T-cell (primary cell): ENCODE data around the gene TSPO. TPM values are rescaled to one million over a fixed set of nuclear protein-coding genes. Genes with fewer than 3 reads are reported as not detected.

Experiments used
- ATAC-seq, 4 experiments: fragments of 200-7000 bp in 3 of 4; fragments of 150-1000 bp in 1 of 4; cut with Tn5 transposase; replicated peaks in 1 of 4; 1 replicate in 3 of 4; 2 replicates in 1 of 4; pipeline ENCODE4 v1.10.0; 2021; ENCODE audit warnings: moderate library complexity in 3 of 4, mild to moderate bottlenecking in 2 of 4, moderate number of reproducible peaks in 1 of 4
- CTCF ChIA-PET, 2 donors: fragments of 300-600 bp; sonication (Branson Sonifier 250); formaldehyde crosslinking; loops; one replicate each; lab custom pipeline; 2022; ENCODE audit warnings: antibody characterized with exemption in 2 of 2; lab: Charles Lee
- POLR2A ChIA-PET, 2 donors: fragments of 300-600 bp; sonication (Branson Sonifier 250); formaldehyde crosslinking; loops; one replicate each; lab custom pipeline; 2022; ENCODE audit warnings: antibody characterized with exemption in 2 of 2; lab: Charles Lee
- DNase-seq, 35 experiments: peaks; one replicate each; pipeline versions ENCODE4 v3.0.0 to v3.0.0-alpha.2; 2013 to 2023
- H3K27ac ChIP-seq: one replicate; pipeline ENCODE4 v1.5.1; 2013; ENCODE audit warnings: low read length
- H3K27me3 ChIP-seq, 2 experiments: replicated peaks in 1 of 2; 1 replicate in 1 of 2; 2 replicates in 1 of 2; pipeline versions ENCODE4 v1.6.1 to v1.7.0; 2013; ENCODE audit warnings: low read length in 1 of 2, mixed read lengths in 1 of 2; ENCODE audit not compliant: control insufficient read depth in 2 of 2, insufficient read depth in 2 of 2; ENCODE audit errors: extremely low read depth in 1 of 2
- H3K36me3 ChIP-seq, 2 donors: 1 replicate in 1 of 2; 2 replicates in 1 of 2; pipeline versions ENCODE4 v1.6.1 to v1.7.0; 2013; ENCODE audit warnings: low read length in 1 of 2; ENCODE audit not compliant: control insufficient read depth in 2 of 2, insufficient read depth in 1 of 2; ENCODE audit errors: extremely low read depth in 1 of 2
- H3K4me1 ChIP-seq, 2 experiments: 1 replicate in 1 of 2; 2 replicates in 1 of 2; pipeline versions ENCODE4 v1.6.1 to v1.7.0; 2013; ENCODE audit warnings: low read length in 2 of 2, mixed read lengths in 1 of 2; ENCODE audit not compliant: insufficient read depth in 2 of 2, control insufficient read depth in 1 of 2; ENCODE audit errors: extremely low read depth in 1 of 2
- H3K4me3 ChIP-seq, 2 donors: 1 replicate in 1 of 2; 2 replicates in 1 of 2; pipeline versions ENCODE4 v1.5.1 to v1.7.0; 2013; ENCODE audit warnings: mild to moderate bottlenecking in 2 of 2, low read length in 1 of 2, moderate library complexity in 1 of 2; ENCODE audit not compliant: control insufficient read depth in 1 of 2; ENCODE audit errors: extremely low read depth in 1 of 2
- H3K9me3 ChIP-seq: 2 replicates; pipeline ENCODE4 v1.7.0; 2013
- H3K27ac Mint-ChIP-seq, 2 donors: one replicate each; pipeline ENCODE4 v1.8.0; 2020 to 2021; ENCODE audit warnings: mild to moderate bottlenecking in 2 of 2, mixed read lengths in 2 of 2
- H3K27me3 Mint-ChIP-seq, 2 donors: one replicate each; pipeline ENCODE4 v1.8.0; 2021 to 2022; ENCODE audit warnings: mixed read lengths in 2 of 2
- H3K36me3 Mint-ChIP-seq: one replicate; pipeline ENCODE4 v1.8.0; 2021; ENCODE audit warnings: mixed read lengths
- H3K4me1 Mint-ChIP-seq, 3 donors: one replicate each; pipeline ENCODE4 v1.8.0; 2020 to 2022; ENCODE audit warnings: mixed read lengths in 3 of 3, mild to moderate bottlenecking in 1 of 3
- H3K4me3 Mint-ChIP-seq, 3 donors: one replicate each; pipeline ENCODE4 v1.8.0; 2020 to 2022; ENCODE audit warnings: mild to moderate bottlenecking in 3 of 3, mixed read lengths in 3 of 3, moderate library complexity in 3 of 3
- H3K9me3 Mint-ChIP-seq, 3 donors: one replicate each; pipeline ENCODE4 v1.8.0; 2020 to 2022; ENCODE audit warnings: mixed read lengths in 3 of 3
- WGBS: methylation state at CpG from one replicate; pipeline ENCODE4 v1.1.5; 2013; ENCODE audit warnings: missing lambda C conversion rate; ENCODE audit not compliant: insufficient coverage; 5-methylcytosine and 5-hydroxymethylcytosine counted together
- total RNA-seq, 35 experiments: library from RNA in 6 of 35; stranded (reverse) in 6 of 35; fragments of 120-200 nt in 1 of 35; gene quantifications; one replicate each; pipeline versions ENCODE4 v1.2.1 to v1.2.4 and lab custom pipeline; 2013 to 2026

The TSPO gene
- total RNA-seq, 5 donors from 2014 or later (not counting 1 experiment from before 2014, with no cell fraction given): 50.2 to 128 (median 101) TPM

DNA sequence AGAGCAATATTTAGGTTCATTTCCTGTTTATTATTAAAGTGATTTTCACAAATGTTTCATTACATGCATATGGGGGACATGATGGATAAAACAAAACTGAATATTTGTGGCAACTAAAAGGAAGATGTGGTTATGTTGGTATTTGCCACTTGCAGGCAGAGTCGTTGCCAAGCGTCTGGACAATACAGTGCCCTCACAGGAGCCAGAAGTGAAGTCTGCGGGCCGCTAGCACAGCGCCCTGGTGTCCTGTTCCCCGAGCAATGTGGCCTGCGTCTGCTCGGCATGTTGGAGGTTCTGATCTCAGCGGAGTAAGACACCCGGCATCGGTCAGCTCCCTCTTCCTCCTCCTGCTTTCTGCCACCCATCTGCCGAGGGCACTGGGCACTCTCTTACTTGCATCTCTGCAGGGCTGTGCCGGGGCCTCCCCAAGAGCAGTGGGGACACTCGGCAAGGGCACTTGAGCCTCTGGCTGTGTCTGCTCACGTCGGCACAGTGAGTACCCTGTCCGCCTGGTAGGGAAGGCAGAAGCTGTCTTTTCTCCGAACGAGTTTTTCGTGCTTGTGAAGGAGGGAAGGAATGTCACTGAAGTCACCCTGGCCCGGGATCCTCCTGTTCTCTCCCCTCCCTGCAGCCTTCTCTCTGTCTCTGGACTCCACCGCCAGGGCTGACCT, 46.0 kb downstream of the TSPO start:
- ATAC-seq (no peak), DNase-seq (no peak)
- H3K9me3 Mint-ChIP-seq: no peaks in the 10 kb centered on the region
- H3K36me3 Mint-ChIP-seq: no peaks in the 10 kb centered on the region
- no peak overlapping the region for H3K4me3 Mint-ChIP-seq
- H3K27me3 ChIP-seq: peaks cover 0 to 28% of the 10 kb centered on the region in 2 experiments
- H3K36me3 ChIP-seq: no peaks in the 10 kb centered on the region
- H3K4me1 ChIP-seq: no peaks in the 10 kb centered on the region
- H3K9me3 ChIP-seq: no peaks in the 10 kb centered on the region
- no peak overlapping the region for H3K4me3 ChIP-seq
- H3K4me1 Mint-ChIP-seq: no peaks in the 10 kb centered on the region
- ChIA-PET POLR2A (no interaction called here), CTCF (no interaction called here)
- peaks cover 0 to 8% of the 10 kb centered on the region in 2 donors for H3K27me3 Mint-ChIP-seq
- no peak overlapping the region for H3K27ac Mint-ChIP-seq
- H3K27ac ChIP-seq: no peak overlapping the region
- WGBS: 59% methylated on average over 13 of the region's 22 CpGs

DNA sequence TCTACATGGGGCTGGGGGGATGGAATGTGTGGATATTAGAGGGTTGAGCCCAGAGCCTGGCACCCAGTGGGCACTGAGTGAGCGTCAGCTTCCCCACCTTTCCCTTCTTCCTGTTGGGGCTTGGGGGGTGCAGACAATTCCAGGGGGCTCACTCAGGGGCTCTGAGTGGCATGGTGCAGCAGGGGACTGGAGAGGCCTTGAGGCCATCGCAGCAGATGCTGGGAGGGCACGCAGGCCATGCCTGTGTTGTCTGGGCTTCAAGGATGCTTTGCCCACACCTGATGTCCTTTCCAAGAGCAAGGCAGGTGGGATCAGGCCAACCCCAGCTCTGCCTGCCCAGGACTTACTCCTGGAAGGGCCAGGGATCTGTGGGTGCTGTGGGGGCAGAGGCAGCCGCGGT, 46.8 kb downstream of the TSPO start:
- H3K36me3 Mint-ChIP-seq: no peaks in the 10 kb centered on the region
- CTCF ChIA-PET: no interaction called here
- Histone ChIP-seq H3K27ac (no peak overlapping the region), H3K36me3 (no peaks in the 10 kb centered on the region), H3K9me3 (no peaks in the 10 kb centered on the region), H3K4me3 (no peak overlapping the region), H3K27me3 (peaks cover 0 to 28% of the 10 kb centered on the region in 2 experiments), H3K4me1 (no peaks in the 10 kb centered on the region)
- DNase-seq (no peak), ATAC-seq (no peak)
- 85% methylated on average over 2 of the region's 5 CpGs for WGBS
- H3K27me3 Mint-ChIP-seq: peaks cover 0 to 8% of the 10 kb centered on the region in 2 donors
- H3K4me3 Mint-ChIP-seq: no peak overlapping the region
- POLR2A ChIA-PET: no interaction called here
- no peaks in the 10 kb centered on the region for H3K9me3 Mint-ChIP-seq
- no peaks in the 10 kb centered on the region for H3K4me1 Mint-ChIP-seq
- no peak overlapping the region for H3K27ac Mint-ChIP-seq

DNA sequence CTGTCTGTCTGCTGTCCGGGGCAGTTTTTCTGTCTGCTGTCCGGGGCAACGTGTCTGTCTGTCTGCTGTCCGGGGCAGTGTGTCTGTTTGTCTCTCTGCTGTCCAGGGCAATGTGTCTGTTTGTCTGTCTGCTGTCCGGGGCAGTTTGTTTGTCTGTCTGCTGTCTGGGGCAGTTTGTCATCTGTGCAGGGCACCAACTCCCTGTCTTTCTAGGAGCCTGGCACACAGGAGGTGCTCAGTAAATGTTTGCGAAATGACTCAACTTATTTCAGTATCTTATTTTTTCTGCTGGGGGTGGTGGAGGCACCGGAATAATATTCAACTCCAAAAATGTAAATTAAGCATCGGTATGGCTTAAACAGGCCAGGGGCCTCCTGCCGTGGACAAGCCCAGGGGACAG, 47.6 kb downstream of the TSPO start:
- POLR2A ChIA-PET: no interaction called here
- Mint-ChIP-seq H3K27me3 (peaks cover 0 to 8% of the 10 kb centered on the region in 2 donors), H3K36me3 (no peaks in the 10 kb centered on the region), H3K27ac (no peak overlapping the region), H3K4me3 (no peak overlapping the region), H3K4me1 (no peaks in the 10 kb centered on the region), H3K9me3 (no peaks in the 10 kb centered on the region)
- CTCF ChIA-PET: no interaction called here
- no peak for DNase-seq
- WGBS: 79% methylated on average over 8 of the region's 9 CpGs
- Histone ChIP-seq H3K9me3 (no peaks in the 10 kb centered on the region), H3K27ac (no peak overlapping the region), H3K4me1 (no peaks in the 10 kb centered on the region), H3K27me3 (peaks cover 0 to 28% of the 10 kb centered on the region in 2 experiments), H3K4me3 (no peak overlapping the region), H3K36me3 (no peaks in the 10 kb centered on the region)
- ATAC-seq: no peak

DNA sequence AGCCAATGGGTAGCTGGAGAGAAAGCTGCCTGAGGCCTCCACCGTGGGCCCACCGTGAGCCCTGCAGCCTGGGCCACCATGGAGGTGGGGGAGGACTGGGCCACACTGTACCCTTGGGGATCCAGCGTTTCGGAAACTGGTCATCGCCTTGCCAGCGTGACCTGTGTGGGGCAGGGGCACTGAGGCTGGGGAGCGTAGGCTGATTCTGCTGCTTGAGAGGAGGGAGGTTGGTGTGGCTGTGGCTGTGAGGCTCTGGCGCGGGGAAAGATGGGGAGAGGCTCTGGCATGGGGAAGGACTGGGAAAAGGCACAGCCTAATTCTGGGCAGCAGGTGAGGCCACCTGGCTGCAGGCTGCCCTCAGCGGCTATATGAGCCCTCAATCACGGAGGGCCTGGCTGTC, 48.2 kb downstream of the TSPO start:
- H3K4me3 Mint-ChIP-seq: no peak overlapping the region
- CTCF ChIA-PET: no interaction called here
- Histone ChIP-seq H3K4me1 (no peaks in the 10 kb centered on the region), H3K9me3 (no peaks in the 10 kb centered on the region), H3K4me3 (no peak overlapping the region), H3K27ac (no peak overlapping the region), H3K27me3 (peaks cover 0 to 28% of the 10 kb centered on the region in 2 experiments), H3K36me3 (no peaks in the 10 kb centered on the region)
- no peak for DNase-seq
- no peaks in the 10 kb centered on the region for H3K9me3 Mint-ChIP-seq
- 83% methylated on average over 9 of the region's 11 CpGs for WGBS
- no peak overlapping the region for H3K27ac Mint-ChIP-seq
- POLR2A ChIA-PET: no interaction called here
- H3K4me1 Mint-ChIP-seq: no peaks in the 10 kb centered on the region
- peaks cover 0 to 8% of the 10 kb centered on the region in 2 donors for H3K27me3 Mint-ChIP-seq
- H3K36me3 Mint-ChIP-seq: no peaks in the 10 kb centered on the region
- ATAC-seq: no peak

DNA sequence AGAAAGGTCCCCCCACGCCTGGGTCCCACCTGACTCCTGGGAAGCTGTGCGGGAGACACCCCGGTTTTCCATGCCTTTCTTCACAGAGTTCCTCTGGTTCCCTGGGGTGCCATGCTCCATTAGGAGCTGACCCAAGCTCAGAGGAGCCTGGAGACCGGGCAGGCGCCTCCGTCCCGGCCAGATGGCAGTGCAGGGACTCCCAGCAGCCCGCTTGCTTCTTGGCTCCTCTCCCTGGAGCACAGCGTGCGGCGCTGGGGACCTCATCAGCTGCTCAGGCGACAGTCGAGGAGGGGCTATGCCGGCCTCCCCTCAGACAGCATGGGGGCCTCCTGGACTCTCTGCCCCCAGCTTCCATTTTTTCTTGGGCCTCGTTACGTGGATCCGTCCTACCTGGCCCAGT, 48.7 kb downstream of the TSPO start:
- CTCF ChIA-PET: no interaction called here
- peaks cover 0 to under 1% (median under 1%) of the 10 kb centered on the region in 3 donors for H3K4me1 Mint-ChIP-seq
- H3K36me3 Mint-ChIP-seq: no peaks in the 10 kb centered on the region
- H3K27me3 Mint-ChIP-seq: peaks cover 0 to 8% of the 10 kb centered on the region in 2 donors
- H3K27ac Mint-ChIP-seq: no peak overlapping the region
- H3K4me3 Mint-ChIP-seq: no peak overlapping the region
- peaks cover 0 to 28% of the 10 kb centered on the region in 2 experiments for H3K27me3 ChIP-seq
- H3K36me3 ChIP-seq: no peaks in the 10 kb centered on the region
- H3K9me3 Mint-ChIP-seq: no peaks in the 10 kb centered on the region
- H3K4me1 ChIP-seq: peaks cover 0 to 2% of the 10 kb centered on the region in 2 experiments
- H3K4me3 ChIP-seq: no peak overlapping the region
- 84% methylated on average over 17 of the region's 17 CpGs for WGBS
- no peak overlapping the region for H3K27ac ChIP-seq
- no peak for DNase-seq
- H3K9me3 ChIP-seq: no peaks in the 10 kb centered on the region
- ATAC-seq: no peak
- POLR2A ChIA-PET: no interaction called here

DNA sequence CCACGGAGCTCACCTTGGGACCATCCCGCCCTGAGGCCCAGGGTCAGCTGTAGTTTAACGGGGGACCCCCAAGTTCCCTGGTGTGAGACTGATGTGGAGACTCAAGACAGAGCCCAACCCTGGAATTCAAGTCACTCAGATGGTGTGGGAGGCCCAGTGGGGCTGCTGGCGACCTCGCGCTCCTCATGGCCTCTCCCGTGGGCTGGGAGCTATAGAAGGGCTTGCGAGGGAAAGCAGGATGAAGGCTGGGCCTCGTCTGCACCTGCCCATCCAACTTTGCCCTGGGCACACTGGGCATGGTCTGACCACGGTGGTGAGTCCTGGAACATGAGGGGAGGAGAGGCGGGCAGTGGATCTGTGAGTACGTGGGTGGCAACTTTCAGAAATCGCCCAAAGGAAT, 49.2 kb downstream of the TSPO start:
- WGBS: 75% methylated on average over 13 of the region's 13 CpGs
- Histone ChIP-seq H3K36me3 (no peaks in the 10 kb centered on the region), H3K9me3 (no peaks in the 10 kb centered on the region), H3K27me3 (peaks cover 0 to 24% of the 10 kb centered on the region in 2 experiments), H3K4me1 (peaks cover 0 to 7% of the 10 kb centered on the region in 2 experiments), H3K4me3 (no peak overlapping the region), H3K27ac (no peak overlapping the region)
- Mint-ChIP-seq H3K4me3 (no peak overlapping the region), H3K4me1 (peaks cover 0 to 4% (median 2%) of the 10 kb centered on the region in 3 donors), H3K27ac (no peak overlapping the region), H3K36me3 (no peaks in the 10 kb centered on the region), H3K9me3 (no peaks in the 10 kb centered on the region), H3K27me3 (peaks cover 0 to 8% of the 10 kb centered on the region in 2 donors)
- POLR2A ChIA-PET: interaction anchor here in 1 of 2 donors (0.6 kb wide), 1 partner anchor 355 kb away, joined by 3 read pairs; no protein-coding TSS in a partner anchor
- no peak for ATAC-seq
- DNase-seq: no peak
- CTCF ChIA-PET: no interaction called here
